Measurements from ENCODE around the gene CYP4B1.

DNA sequence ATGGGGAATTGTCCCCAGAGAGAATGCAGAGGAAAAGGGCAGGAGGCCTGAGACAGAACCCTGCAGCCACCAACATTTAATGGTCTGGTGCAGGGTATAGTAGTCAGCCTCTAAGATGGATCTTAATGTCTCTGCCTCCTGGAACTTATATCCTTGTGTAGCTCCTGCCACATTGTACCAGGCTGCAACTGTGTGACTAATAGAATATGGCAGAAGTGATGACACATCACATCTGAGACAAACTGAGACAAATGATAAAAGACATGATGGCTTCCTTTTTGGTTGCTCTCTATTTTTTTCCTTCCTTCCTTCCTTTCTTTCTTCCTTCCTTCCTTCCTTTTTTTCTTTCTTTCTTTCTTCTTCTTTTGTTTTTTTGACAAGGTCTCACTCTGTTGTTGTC, 37.1 kb upstream of the CYP4B1 start:
- TF ChIP-seq POLR2A (IDR thresholded peaks at IDR 0.05; ENCODE audit: low read length) = no peak
- no peak for TF ChIP-seq GATA1 (IDR thresholded peaks at IDR 0.05; ENCODE audit: low read depth, low read length)

Measured in erythroblast (primary cell).